GM18858 (cell line): Measurements from ENCODE around the gene ZSWIM4.
A peak's percentile ranks its signal among the peaks of the same experiment; 100 is the strongest.

Experiments
- ATAC-seq: cut with Tn5 transposase; IDR thresholded peaks from one replicate; pipeline ENCODE4 v1.9.1; 2021; ENCODE audit not compliant: unreplicated experiment

ZSWIM4 gene

DNA sequence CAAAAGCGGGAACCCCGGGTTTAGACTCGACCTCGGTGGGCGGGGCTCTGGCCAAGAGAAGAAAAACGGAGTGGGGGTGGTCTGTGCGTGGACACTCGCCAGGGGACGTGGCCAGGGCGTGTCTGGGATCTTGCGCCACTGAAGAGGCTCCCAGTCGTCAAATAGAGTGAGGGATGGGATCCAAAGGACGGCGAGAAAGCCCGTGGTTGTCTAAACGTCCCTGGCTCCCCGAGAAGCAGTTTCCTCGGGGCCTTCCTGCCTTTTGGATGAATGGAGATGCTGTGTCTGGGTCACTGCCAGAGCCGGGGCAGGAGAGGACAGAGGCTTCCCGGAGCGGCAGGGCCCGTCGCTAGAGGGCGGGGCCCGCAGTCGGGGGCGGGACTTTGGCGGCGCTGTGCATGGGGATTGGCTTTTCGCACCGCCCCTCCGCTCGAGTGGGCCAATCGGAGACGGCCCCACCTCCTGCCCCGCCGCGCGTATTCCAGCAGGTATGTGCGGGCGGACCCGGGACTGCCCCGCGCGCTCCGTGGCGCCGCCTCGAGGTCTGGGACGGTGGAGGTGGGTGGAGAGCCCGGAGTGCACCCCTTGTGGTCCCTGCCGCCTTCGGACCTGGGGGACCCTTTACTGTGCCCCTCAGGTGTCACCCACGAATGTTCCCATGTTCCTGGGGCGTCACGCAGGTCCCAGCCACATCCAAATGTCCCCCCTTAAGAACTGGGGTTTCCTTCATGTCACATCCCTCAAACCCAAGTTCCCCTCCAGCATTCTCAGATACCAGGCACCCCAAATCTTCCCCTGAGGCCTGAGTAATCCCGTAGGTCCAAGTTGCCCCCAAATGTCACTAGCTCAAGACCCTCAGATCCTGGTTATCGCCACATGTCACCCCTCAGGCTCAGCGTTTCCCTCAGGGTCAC, 38.3 kb downstream of the ZSWIM4 start:
- ATAC-seq: peak; percentile 58

DNA sequence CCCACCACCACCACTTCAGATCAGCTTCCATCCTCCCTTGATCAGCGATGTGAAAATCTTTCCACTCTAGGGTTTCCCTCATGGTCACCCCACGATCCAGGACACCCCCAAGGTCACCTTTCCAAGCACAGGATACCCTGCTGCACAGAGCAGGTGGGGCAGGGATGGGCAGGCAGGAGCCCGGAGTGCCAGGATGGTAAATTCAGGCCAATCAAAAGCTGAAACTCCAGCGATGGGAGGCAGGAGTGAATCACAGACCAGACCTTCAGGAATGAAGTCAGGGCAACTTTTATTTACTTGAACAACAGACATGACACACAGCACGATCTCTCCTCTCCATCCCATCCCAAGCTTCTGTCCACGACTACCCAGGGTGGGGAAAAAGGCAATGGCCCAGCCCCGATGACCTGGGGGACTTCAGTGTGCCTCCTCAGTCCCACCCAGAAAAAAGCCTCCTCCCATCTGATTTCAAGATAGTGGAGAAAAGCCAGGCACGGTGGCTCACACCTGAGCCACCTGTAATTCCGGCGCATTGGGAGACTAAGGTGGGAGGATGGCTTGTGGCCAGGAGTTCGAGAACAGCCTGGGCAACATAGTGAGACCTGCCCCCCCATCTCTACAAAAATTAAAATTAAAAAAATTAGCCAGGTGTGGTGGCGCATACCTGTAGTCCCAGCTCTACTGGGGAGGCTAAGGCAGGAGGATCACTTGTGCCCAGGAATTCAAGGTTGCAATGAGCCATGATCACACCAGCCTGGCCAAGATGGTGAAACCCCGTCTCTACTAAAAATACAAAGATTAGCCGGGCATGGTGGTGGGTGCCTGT, 39.2 kb downstream of the ZSWIM4 start:
- ATAC-seq: no peak

DNA sequence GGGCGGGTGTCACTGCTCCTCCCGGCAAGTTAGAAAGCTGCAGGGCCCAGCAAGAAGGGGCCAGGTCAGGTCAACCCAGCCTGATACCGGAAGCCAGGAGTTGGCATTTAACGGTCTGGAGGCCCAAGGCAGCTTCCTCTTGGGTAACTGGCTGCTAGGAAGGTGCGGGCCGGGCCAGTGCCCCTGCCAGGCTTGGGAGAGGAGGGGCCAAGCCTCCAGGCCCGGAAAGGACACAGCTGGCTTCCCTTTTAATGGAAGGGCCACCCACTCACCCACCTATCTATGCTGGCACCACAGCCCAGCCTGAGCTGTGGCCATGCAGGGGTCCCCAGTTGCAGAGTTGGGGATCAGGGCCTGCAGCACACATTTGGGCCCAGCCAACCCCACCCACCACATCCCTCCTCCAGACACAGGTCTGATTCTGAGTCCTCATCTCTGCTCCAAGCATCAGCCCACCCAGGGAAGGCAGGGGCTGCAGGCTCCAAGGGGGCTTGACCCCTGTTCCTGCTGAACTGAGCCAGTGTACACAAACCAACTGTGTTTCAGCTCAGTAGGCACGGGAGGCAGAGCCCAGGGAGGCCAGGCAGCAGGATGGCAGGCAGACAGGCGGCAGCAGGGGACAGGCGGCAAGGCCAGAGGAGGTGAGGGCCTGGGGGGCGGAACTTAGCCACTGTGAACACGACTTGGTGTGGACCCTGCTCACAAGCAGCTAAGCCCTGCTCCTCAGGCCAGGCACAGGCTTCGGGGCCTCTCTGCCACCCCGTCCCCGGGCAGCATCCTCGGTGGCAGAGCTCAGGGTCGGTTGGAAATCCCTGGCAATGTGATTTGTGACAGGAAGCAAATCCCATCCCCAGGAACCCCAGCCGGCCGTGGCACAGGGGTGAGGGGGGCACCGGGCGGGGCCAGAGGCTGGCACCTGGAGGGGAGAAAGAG, 40.8 kb downstream of the ZSWIM4 start:
- no peak for ATAC-seq

DNA sequence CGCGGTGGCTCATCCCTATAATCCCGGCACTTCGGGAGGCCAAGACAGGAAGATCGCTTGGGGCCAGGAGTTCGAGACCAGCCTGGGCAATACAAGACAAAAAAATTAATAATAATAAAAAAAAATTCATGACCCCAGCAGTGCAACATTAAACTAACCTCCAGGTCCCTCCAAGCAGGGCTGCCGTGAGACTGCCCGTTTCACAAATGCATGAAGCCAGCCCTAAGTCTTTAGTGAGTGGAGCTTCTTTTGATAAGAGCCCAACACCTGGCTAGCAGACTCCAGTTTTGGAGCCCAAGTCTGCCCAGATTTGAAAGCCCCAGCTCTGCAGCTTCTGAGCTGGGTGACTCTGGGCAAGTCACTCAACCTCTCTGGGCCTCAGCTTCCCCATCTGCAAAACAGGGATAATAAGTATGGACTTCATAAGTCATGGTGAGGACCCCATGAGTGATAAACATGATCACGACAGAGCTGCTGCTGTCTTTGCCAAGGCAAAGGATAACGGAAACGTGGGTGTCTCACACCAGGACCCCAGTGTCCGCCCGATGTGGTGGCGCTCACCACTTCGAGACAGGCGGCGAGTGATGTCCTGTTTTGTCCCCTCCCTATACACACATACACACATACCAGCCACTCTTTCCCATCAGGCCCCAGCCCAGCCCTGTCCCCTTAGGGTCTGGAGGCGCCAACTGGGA, 43.3 kb downstream of the ZSWIM4 start:
- ATAC-seq: no peak

DNA sequence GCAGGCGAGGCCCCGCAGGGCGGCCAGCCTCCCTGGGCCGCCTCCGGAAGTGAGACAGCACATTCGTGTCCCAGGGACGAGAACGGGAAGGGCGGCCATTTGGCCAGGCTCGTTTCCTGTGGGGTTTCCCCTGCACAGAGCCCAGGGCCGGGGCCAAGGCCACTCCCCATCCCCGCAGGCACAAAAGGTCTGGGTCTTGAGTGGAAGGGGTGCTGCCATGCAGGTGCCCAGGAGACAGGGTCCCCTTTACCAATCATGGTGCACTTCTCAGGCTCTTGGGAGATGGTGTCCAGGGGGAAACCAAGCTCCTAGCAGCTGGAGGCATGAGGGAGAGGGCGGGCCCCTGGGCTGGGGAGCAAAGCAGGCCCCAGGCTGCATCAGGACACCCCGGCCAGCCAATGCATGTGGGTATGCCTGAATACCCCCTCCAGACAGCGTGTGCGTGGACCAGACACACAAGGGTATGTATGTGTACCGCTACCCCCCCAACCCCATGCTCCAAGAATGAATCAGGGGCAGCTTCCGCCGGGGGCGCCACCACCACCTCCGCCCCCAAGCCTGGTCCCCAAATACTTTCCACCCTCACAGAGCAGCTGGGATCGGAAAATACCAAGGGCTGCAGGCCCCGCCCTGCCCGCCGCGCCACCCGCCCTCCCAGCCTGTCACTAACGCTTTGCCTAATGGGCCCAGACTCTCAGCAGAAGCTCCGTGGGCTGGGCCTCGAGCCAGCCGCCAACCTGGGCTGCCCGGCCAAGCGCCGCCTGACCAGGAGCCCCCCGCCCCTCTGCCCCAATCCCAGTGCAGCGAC, 44.1 kb downstream of the ZSWIM4 start:
- ATAC-seq: no peak

DNA sequence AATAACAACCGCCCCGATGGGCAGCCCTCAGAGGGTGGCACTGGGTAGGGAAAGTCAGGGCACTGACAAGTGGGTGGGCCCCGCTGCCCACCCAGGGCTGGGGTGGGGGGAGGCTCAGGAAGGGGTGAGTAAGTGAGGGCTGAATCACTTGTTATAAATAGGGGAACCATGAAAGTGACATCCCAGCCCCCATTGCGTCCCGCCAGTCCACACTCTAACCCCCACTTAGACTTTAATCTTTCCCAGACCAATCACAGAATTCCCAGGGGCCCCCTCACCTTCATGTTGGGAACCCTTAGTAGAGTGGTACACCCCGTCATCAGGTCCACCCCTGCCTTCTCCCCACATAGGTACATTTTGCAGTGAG, 44.7 kb downstream of the ZSWIM4 start:
- no peak for ATAC-seq

DNA sequence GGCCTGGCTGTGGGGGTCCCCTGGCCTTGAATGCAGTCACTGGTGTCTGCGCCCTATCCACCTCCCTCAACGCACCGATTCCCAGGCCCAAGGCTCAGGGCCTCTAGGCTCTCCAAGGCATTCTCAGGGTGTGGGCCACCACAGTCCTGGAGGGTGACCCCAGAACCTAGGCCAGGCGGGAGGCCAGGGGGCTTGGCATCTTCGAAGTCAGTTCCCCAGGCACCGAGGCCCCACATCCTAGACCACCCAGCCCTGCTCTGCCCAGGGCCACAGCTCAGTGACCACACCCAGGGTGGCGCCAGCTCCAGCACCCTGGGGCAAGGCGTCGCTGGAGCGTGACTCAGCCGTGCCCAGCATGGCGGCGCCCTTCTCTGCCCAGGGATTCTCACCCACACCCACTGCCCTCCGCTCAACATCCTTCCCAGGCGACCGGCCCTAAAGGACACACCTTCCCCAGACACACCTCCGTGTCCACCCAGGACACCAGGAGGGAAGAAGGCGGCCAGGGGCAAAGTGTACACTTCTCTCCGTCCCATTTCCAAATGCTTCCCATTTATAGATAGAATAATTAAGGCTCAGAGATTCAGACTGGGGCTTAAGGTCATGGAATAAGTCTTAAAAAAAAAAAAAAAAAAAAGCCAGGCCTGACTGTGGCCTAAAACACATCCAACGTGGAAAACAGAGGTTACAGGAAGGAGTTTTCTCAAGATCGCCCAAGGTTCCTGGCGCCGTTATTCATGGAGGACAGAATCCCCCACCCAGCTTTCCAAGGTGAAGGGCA, 45.3 kb downstream of the ZSWIM4 start:
- no peak for ATAC-seq

DNA sequence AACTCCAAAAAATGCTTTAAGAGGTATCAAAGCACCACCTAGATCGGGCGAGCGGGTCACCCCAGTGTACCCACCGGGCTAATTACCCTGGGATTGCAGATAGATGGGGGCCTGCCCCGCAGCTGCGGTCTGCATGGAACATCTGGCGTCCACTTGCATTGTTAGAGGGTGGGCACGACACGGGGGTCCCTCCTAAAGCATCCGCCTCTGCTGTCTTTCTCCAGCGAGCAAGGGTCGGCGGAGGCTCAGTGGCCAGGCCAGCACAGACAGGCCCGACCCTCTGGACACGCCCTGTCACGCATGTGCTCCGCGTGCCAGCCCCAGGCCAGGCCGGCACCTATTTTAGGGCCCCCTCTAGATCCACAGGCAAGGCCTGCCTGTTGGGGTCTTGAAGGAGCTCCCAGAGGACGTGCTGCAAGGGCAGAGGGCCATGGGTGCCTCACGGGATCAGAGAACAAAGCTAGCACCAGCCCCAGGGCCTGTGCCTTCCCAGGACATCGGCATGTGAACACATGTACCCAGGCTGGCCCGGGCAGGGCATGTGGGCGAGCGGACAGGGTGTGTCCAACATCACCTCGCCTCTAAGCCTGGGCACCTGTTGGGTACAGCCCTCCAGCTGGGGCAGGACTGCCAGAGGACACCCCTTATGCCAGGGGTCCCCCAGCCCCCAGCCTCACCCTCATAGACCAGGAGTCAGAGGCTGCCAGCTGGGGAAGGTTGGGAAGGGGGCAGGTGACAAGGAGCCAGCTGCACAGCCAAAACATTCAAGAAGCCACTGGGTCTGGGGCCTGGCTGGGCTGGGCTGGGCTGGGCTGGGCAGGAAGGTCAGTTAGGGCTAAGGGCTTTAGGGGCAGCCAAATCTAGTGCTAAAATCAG, 46.1 kb downstream of the ZSWIM4 start:
- no peak for ATAC-seq

DNA sequence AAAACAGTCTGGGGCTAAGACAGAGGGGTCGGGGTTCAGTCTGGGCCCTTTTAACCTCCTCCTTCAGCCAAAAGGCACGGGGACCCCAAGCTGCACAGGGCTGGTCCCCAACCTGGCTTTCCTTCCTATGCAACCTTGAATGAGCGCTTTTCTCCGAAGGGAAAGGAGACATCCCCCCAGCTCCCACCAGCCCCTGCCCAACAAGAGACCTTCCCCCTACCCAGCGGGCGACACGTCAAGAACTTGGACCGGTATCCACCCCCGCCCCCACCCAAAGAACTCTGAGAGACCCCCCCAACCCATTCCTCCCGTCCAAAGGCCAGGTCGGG, 46.7 kb downstream of the ZSWIM4 start:
- ATAC-seq: no peak

DNA sequence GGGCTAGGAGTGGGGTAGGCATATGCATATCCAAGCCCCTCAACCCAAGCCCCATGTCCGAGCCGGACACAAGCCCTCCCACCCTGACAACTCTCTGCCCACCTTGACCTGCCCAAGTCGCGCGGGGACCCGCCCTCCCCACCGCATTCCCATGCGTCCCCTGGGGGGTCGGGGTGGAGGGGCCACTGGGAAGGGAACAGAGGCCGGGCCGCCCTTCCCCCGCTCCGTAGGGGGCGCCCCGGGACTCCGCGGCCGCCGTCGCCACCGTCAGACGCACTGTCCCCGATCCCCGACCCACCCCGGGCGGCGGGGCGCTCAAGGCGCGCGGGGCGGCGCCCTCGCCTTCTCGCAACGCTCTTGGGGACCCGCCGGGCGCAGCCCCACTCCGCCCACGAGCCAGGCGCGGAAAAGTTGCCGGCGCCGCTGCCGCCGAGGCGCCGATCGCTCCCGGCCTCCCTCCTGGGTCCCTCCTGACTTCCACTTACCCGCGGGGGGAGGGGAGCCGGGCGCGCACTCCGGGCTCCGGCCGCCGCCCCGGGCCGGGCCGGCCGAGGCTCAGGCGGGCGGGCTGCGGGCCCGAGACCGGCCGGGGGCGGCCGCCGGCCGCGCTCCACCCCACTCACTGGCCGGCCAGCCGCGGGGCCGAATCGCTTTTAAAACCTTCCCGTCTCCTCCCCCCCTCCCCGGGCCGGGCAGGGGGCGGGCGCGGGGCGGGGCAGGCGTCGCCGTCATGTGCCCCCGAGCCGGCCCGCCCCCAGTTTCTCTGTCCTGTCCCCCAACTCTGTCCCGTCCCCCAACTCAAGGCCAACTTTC, 47.3 kb downstream of the ZSWIM4 start:
- ATAC-seq: no peak

DNA sequence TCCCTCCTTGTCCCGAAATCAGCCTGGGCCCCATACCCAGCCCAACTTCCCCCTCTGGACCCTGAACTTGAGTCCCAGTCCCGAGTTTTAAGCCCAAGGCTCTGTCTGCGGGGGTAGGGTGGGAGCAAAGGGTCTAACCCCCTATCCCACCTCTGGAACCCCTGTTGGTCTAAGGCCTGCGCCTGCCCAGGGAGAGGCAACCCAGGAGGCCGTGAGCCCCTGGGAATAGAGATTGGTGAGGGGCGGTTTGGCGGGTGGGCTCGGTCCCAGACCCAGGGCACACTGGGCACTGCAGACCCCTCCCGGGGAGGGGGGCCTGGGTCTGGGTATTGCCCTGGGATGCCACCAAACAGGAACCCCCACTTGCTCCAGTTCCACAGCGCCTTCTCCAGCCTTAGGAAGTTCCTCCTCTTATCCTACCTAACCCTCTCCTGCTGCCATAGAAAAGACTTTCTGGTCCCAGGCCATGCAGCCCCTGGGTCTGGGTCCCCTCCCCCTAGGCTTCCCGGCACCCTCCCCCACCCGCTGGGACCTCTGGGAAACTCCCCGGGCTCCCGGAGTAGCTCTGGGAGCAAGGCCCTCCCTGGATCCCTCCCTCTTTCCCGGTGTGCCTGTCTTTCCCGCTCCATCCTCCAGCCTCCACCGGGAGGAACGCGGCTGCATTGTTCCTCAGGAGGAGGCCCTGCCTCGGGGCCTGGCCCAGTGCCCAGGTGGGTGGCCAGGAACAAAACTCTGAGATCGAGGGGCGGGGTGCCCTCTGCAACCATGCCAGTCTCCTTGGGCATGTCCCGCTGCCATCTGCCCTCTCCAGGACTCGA, 48.1 kb downstream of the ZSWIM4 start:
- no peak for ATAC-seq

DNA sequence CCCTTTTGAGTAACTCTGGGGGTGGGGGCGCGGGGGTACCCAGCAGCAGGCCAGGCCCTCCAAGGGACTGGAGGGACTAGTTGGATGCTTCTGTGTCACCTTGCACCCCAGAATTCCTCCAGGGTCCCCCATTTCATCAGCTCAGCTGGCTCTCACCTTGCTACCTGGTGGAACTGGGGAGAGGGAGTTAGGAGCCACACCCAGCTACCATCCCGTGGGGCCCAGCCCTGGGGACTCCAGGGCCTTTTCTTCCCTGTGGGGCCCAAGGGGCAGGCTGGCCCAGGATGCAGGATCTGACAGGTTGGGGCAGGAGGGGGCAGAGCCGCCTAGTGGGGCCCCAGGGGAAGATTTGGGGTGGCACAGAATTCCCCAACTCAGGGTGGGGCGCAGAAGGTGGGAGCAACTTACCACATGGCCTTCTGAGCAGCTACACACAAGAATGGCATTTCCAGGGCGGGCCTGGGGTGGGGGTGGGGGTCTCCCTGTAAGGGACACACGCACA, 48.9 kb downstream of the ZSWIM4 start:
- ATAC-seq: no peak

DNA sequence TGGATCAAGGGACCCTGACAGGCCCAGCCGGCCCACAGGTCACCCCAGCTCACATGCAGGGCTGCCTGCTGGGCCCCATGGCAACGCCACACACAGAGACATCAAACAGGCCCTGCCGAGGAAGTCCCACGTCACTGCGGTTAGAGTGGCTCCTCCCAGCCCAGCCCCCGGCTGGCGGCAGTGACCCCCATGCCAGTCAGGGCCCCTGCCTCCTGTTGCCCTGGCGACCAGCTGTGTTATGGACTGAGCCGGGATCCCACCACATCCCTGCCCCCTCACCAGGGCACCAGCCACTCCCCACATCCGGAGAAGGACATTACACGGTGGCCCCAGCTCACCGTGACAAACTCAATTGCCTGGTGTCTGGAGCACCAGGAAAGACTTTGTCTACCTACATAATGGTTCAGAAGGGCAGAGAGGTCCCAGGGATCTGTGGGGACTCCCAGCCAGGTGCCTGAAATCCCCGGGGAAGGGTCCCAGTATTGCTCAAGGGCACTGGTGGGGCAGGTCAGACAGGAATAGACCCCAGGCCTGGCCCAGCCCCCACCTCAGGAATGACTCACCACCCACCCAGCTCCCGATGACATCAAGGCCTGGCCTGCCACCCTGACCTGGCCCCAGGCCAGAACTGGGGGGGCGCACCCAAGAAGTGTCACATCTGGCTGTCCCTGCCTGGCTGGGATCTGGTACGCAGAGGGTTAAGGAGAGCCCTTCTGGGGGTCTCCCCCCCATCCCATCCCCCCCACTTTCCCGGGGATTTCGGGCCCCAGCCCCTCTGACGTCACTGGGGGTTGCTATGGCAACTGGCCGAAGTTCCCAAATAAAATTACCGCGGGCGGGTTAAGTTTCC, 51.5 kb downstream of the ZSWIM4 start:
- peak; percentile 32 for ATAC-seq

DNA sequence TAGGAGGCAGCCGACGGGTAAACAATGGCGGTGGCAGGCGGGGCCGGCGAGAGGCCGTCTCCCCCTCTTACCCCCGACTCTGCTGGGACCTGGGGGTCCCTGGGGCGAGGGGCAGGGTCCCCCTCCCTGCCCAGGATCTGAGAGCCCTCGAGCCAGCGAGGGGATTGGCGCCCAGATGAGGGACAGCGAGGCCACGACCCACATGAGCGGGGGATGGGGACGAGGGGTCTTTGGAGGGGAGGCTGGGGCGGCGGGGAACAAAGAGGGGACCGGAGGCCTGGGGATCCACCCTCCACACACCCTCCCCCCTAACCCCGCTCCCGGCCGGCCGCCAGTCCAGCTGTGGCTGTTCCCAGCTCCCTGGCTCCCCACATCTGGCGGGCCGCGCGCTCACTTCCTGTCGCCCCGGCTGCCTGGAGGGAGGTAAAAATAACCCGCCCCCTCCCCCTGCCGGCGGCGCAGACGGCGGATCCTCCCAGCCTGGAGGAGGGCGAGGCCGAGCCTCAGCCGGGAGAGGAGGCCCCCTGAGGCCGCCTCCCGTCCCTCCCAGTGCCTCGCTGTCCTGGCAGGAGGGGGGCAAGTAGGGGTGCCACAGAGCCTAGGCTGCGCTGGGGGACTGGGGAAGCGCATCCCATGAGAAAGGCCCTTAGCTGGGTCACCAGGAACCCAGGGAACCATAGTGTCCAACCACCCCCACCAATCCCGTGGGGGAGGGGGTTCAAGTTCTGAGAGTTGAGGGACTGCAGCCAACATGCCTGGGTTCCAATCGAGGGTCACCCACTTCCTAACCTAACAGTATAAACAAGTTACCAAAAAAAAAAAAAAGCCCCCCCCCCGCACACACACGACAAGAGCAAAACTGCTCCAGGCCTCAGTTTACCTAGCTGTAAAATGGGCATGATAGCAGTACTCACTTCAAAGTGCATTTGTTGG, 52.4 kb downstream of the ZSWIM4 start:
- ATAC-seq: no peak
